H9 (cell line): Measurements from ENCODE around the gene NIPSNAP2. TPM values are rescaled to one million over a fixed set of nuclear protein-coding genes. Genes with fewer than 3 reads are reported as not detected.

Experiments used
- DNase-seq: peaks from one replicate; pipeline ENCODE4 v3.0.0-alpha.2; 2017
- H2AFZ ChIP-seq: one replicate; pipeline ENCODE4 v1.6.1; 2013; ENCODE audit warnings: mild to moderate bottlenecking, low read length, control low read depth, moderate library complexity
- H2AK5ac ChIP-seq: 2 replicates; pipeline ENCODE4 v1.6.1; 2013; ENCODE audit warnings: low read length, control low read depth, mixed read lengths; ENCODE audit not compliant: insufficient read length
- H2BK120ac ChIP-seq: one replicate; pipeline ENCODE4 v1.6.1; 2013; ENCODE audit warnings: low read depth, mild to moderate bottlenecking, low read length, control low read depth, inconsistent platforms; ENCODE audit not compliant: poor library complexity, severe bottlenecking
- H2BK12ac ChIP-seq: 2 replicates; pipeline ENCODE4 v1.6.1; 2013; ENCODE audit warnings: low read length, control low read depth, mixed read lengths, low read depth; ENCODE audit not compliant: insufficient read length
- H2BK15ac ChIP-seq: 2 replicates; pipeline ENCODE4 v1.6.1; 2013; ENCODE audit warnings: low read depth, low read length, control low read depth
- H2BK20ac ChIP-seq: one replicate; pipeline ENCODE4 v1.6.1; 2013; ENCODE audit warnings: low read depth, mild to moderate bottlenecking, low read length, control low read depth, inconsistent platforms; ENCODE audit not compliant: poor library complexity, severe bottlenecking
- H2BK5ac ChIP-seq: 2 replicates; pipeline ENCODE4 v1.6.1; 2013; ENCODE audit warnings: low read length, control low read depth, mixed read lengths; ENCODE audit not compliant: insufficient read length
- H3K14ac ChIP-seq: 2 replicates; pipeline ENCODE4 v1.6.1; 2013; ENCODE audit warnings: low read length, control low read depth; ENCODE audit not compliant: insufficient read depth
- H3K18ac ChIP-seq: 2 replicates; pipeline ENCODE4 v1.6.1; 2013; ENCODE audit warnings: low read depth, mild to moderate bottlenecking, mixed read lengths, low read length, control low read depth; ENCODE audit not compliant: insufficient read length
- H3K23ac ChIP-seq: 2 replicates; pipeline ENCODE4 v1.6.1; 2013; ENCODE audit warnings: low read length, control low read depth, mixed read lengths, low read depth; ENCODE audit not compliant: insufficient read length
- H3K23me2 ChIP-seq: 2 replicates; pipeline ENCODE4 v1.6.1; 2013; ENCODE audit warnings: low read depth, mild to moderate bottlenecking, mixed read lengths, low read length, control low read depth; ENCODE audit not compliant: insufficient read length, poor library complexity, severe bottlenecking
- H3K27ac ChIP-seq: 2 replicates; pipeline ENCODE4 v1.5.1; 2013; ENCODE audit warnings: low read length, control low read depth, mixed read lengths, low read depth; ENCODE audit not compliant: insufficient read length
- H3K27me3 ChIP-seq: 2 replicates; pipeline ENCODE4 v1.6.1; 2013; ENCODE audit warnings: low read length, control low read depth, inconsistent platforms; ENCODE audit not compliant: insufficient read depth
- H3K4ac ChIP-seq: 2 replicates; pipeline ENCODE4 v1.6.1; 2013; ENCODE audit warnings: low read depth, mild to moderate bottlenecking, control low read depth, inconsistent platforms, low read length, moderate library complexity
- H3K4me1 ChIP-seq: 2 replicates; pipeline ENCODE4 v1.6.1; 2013; ENCODE audit warnings: low read length, control low read depth, inconsistent platforms; ENCODE audit not compliant: insufficient read depth
- H3K4me2 ChIP-seq: 2 replicates; pipeline ENCODE4 v1.6.1; 2013; ENCODE audit warnings: low read length, control low read depth, mixed read lengths; ENCODE audit not compliant: insufficient read length, insufficient read depth
- H3K56ac ChIP-seq: 2 replicates; pipeline ENCODE4 v1.6.1; 2013; ENCODE audit warnings: low read depth, mild to moderate bottlenecking, mixed read lengths, low read length, control low read depth; ENCODE audit not compliant: insufficient read length
- H3K79me1 ChIP-seq: 2 replicates; pipeline ENCODE4 v1.6.1; 2013; ENCODE audit warnings: low read depth, mild to moderate bottlenecking, moderate library complexity, low read length, control low read depth, inconsistent platforms; ENCODE audit not compliant: insufficient read depth, poor library complexity, severe bottlenecking
- H3K79me2 ChIP-seq: 2 replicates; pipeline ENCODE4 v1.6.1; 2013; ENCODE audit warnings: low read length, control low read depth, inconsistent platforms; ENCODE audit not compliant: insufficient read depth
- H3K9ac ChIP-seq: 2 replicates; pipeline ENCODE4 v1.6.1; 2013; ENCODE audit warnings: low read length, control low read depth, mixed read lengths; ENCODE audit not compliant: insufficient read length; ENCODE audit errors: extremely low read depth
- H3K9me3 ChIP-seq: one replicate; pipeline ENCODE4 v1.6.1; 2013; ENCODE audit warnings: low read depth, low read length, inconsistent platforms; ENCODE audit not compliant: control insufficient read depth
- H3T11ph ChIP-seq: one replicate; pipeline ENCODE4 v1.6.1; 2013; ENCODE audit warnings: mild to moderate bottlenecking, low read length, control low read depth, inconsistent platforms
- H4K20me1 ChIP-seq: one replicate; pipeline ENCODE4 v1.6.1; 2013; ENCODE audit not compliant: control insufficient read depth, insufficient read length, insufficient read depth
- H4K5ac ChIP-seq: 2 replicates; pipeline ENCODE4 v1.6.1; 2013; ENCODE audit warnings: low read depth, mild to moderate bottlenecking, mixed read lengths, low read length, control low read depth; ENCODE audit not compliant: insufficient read length
- H4K8ac ChIP-seq: replicated peaks from 2 replicates; pipeline ENCODE4 v1.6.1; 2013; ENCODE audit warnings: low read length, control low read depth, mixed read lengths, low read depth; ENCODE audit not compliant: insufficient read length
- H4K91ac ChIP-seq: 2 replicates; pipeline ENCODE4 v1.6.1; 2013; ENCODE audit warnings: low read depth, mild to moderate bottlenecking, moderate library complexity, mixed read lengths, low read length, control low read depth; ENCODE audit not compliant: insufficient read length
- H3K27ac Mint-ChIP-seq, 3 experiments: 2 replicates in 2 of 3; 3 replicates in 1 of 3; pipeline ENCODE4 v1.8.0; 2020 to 2021; ENCODE audit warnings: mixed read lengths in 3 of 3, mild to moderate bottlenecking in 1 of 3, moderate library complexity in 1 of 3
- H3K27me3 Mint-ChIP-seq: 2 replicates; pipeline ENCODE4 v1.8.0; 2021; ENCODE audit warnings: low read depth, mild to moderate bottlenecking, moderate library complexity, mixed read lengths
- H3K36me3 Mint-ChIP-seq, 3 experiments: 2 replicates in 2 of 3; 3 replicates in 1 of 3; pipeline ENCODE4 v1.8.0; 2020 to 2021; ENCODE audit warnings: low read depth in 3 of 3, mixed read lengths in 3 of 3; ENCODE audit not compliant: insufficient read depth in 1 of 3
- H3K4me1 Mint-ChIP-seq, 2 experiments: 2 replicates each; pipeline ENCODE4 v1.8.0; 2020; ENCODE audit warnings: mixed read lengths in 2 of 2
- H3K4me3 Mint-ChIP-seq, 2 experiments: 2 replicates in 1 of 2; 3 replicates in 1 of 2; pipeline ENCODE4 v1.8.0; 2020 to 2021; ENCODE audit warnings: mild to moderate bottlenecking in 2 of 2, mixed read lengths in 2 of 2, moderate library complexity in 1 of 2
- H3K9me3 Mint-ChIP-seq, 2 experiments: 2 replicates in 1 of 2; 3 replicates in 1 of 2; pipeline ENCODE4 v1.8.0; 2020; ENCODE audit warnings: mild to moderate bottlenecking in 2 of 2, mixed read lengths in 2 of 2, moderate library complexity in 1 of 2
- CTCF ChIP-seq: fragments of 200-600 bp; sonication (generic); conservative IDR thresholded peaks from 3 replicates; pipeline ENCODE4 v1.8.0; 2021; ENCODE audit warnings: antibody characterized with exemption, mild to moderate bottlenecking
- WGBS: extraction: QIAGEN DNeasy Blood & Tissue Kit; methylation state at CpG from one replicate; pipeline ENCODE4 v1.1.7; 2013; ENCODE audit warnings: missing lambda C conversion rate, low lambda C conversion rate, mixed read lengths; ENCODE audit not compliant: insufficient read length; ENCODE audit errors: extremely low coverage; 5-methylcytosine and 5-hydroxymethylcytosine counted together
- total RNA-seq: library from RNA; stranded (reverse); gene quantifications from 2 replicates; pipeline ENCODE4 v1.2.1, GENCODE V29; 2021

Gene NIPSNAP2
- total RNA-seq, 1 experiment from 2014 or later = 40.7 TPM

GRCh38 chr7:55962014-55962413 is 2.4 kb upstream of the NIPSNAP2 start:
- Mint-ChIP-seq H3K4me3 (0 out of 5 replicates have a peak overlapping the region, but pooled peaks of 1 of the 2 experiments have one; percentile 27), H3K27ac (no peak overlapping the region), H3K9me3 (peaks cover 0 to 3% of the 10 kb centered on the region in 2 experiments; a peak in 2 of 5 replicates), H3K36me3 (peaks cover under 1 to 6% (median 5%) of the 10 kb centered on the region in 3 experiments; a peak in 5 of 7 replicates), H3K4me1 (peaks cover 9% of the 10 kb centered on the region in 2 experiments), H3K27me3 (peaks cover 30% of the 10 kb centered on the region)
- Histone ChIP-seq H3K9ac (no peak overlapping the region), H3K14ac (no peak overlapping the region), H3K79me1 (no peaks in the 10 kb centered on the region), H3K18ac (no peak overlapping the region), H2AFZ (no peak overlapping the region), H2BK15ac (no peak overlapping the region), H3K23me2 (no peaks in the 10 kb centered on the region), H2BK5ac (no peak overlapping the region), H3K27me3 (peaks cover 3% of the 10 kb centered on the region; the same call in 1 of the 2 replicates), H2BK12ac (no peak overlapping the region), H2AK5ac (no peak overlapping the region), H4K20me1 (no peaks in the 10 kb centered on the region), H3K27ac (no peak overlapping the region), H2BK20ac (no peak overlapping the region), H3K4me2 (no peak overlapping the region), H4K8ac (no peak overlapping the region), H3K9me3 (no peaks in the 10 kb centered on the region), H3K4me1 (no peaks in the 10 kb centered on the region), H3K79me2 (no peaks in the 10 kb centered on the region), H3K56ac (no peak overlapping the region), H3T11ph (no peak overlapping the region), H3K23ac (no peak overlapping the region), H3K4ac (no peak overlapping the region), H4K91ac (no peak overlapping the region), H4K5ac (no peak overlapping the region), H2BK120ac (no peak overlapping the region)
- no CpG with 5 or more reads among the region's 3 CpGs for WGBS
- DNase-seq = no peak
- no peak for TF ChIP-seq CTCF
